HG03135 (cell line): ENCODE results near the gene MOGAT3.
"Not testable (repeated sequence)": the region's sequence is repeated elsewhere in the genome, so short reads cannot be mapped to it uniquely, and the experiment has no call there.

Experiments
- ATAC-seq: cut with Tn5 transposase; IDR thresholded peaks from one replicate; pipeline ENCODE4 v1.9.1; 2021; ENCODE audit warnings: mild to moderate bottlenecking, moderate library complexity; ENCODE audit not compliant: unreplicated experiment

Gene MOGAT3

DNA sequence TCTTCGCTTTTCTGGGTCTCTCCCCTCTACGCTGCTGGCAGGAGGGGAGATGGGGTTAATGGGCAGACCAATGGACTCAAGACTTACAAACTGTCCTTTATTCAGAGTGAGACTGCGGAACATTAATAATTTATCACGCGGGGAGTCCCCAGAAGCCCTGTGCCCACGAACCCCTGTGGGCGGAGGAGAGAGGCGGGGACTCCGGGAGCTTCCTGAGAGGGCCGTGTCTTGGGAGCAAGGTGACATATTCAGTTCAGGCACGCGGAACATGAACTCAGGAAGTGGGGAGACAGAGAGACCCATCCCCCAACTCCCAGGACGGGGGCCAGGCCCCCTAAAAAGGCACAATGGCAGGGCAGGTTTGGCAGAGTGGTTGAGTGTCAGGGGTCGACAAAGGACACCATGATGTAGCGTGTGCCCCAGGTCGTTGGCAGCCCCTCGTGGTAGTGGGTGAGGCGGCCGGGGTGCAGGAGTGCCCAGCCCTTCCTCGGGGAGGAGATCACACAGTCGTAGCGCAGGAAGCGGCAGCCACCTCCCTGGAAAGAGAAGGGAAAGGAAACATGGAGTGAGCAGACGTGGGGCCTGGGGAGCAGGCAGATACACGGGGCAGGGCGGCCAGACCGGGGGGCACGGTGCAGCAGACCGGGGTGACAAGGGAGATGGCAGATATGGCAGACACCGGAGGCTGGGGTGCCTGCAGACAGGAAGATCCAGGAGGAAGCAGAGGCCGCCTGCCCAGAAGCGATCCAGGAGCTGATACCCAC, 5.2 kb upstream of the MOGAT3 start:
- ATAC-seq = no peak

DNA sequence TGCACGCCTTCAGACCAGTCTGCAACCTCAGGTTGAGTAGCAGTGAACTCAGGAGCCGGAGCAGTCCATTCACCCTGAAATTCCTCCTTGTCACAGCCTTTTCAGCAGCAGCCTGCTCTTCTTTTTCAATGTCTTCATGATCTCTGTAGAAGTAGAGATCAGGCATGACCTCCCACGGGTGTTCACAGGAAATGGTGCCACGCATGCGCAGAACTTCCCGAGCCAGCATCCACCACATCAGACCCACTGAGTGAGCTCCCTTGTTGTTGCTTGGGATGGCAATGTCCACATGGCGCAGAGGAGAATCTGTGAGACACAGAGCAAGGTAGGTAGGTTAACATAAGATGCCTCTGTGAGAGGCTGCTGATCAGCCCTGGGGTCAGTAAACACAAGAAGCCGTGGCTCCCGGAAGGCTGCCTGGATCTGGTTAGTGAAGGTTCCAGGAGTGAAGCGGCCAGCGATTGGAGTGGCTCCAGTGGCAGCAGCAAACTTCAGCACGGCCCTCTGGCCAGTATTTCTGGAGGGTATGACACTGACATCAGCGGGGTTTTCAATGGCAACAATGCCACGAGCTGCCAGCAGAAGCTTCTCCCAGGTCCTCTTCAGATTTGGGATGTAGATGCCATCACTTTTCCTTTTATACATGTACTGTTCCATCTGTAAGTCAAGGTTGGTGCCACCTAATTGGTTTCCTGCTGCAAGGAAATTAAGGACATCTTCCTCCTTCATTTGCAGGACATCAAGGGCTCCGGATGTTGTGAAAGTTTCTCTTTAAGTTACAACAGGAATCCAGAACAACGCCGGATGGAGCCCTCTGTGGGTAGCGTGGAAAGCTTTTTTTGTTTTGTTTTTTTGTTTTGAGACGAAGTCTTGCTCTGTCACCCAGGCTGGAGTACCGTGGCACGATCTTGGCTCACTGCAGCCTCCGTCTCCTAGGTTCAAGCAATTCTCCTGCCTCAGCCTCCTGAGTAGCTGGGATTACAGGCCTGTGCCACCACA, 3.2 kb upstream of the MOGAT3 start:
- ATAC-seq = not testable (repeated sequence)

DNA sequence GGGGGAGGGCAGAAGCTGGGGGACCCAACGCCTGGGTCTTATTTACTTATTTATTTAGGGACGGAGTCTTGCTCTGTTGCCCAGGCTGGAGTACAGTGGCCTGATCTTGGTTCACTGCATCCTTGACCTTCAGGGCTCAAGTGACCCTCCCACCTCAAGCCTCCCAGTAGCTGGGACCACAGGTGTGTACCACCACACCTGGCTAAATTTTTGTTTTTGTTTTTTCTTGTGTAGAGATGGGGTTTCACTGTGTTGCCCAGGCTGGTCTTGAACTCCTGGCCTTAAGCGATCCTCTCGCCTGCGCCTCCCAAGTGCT, 1.7 kb upstream of the MOGAT3 start:
- ATAC-seq = no peak

DNA sequence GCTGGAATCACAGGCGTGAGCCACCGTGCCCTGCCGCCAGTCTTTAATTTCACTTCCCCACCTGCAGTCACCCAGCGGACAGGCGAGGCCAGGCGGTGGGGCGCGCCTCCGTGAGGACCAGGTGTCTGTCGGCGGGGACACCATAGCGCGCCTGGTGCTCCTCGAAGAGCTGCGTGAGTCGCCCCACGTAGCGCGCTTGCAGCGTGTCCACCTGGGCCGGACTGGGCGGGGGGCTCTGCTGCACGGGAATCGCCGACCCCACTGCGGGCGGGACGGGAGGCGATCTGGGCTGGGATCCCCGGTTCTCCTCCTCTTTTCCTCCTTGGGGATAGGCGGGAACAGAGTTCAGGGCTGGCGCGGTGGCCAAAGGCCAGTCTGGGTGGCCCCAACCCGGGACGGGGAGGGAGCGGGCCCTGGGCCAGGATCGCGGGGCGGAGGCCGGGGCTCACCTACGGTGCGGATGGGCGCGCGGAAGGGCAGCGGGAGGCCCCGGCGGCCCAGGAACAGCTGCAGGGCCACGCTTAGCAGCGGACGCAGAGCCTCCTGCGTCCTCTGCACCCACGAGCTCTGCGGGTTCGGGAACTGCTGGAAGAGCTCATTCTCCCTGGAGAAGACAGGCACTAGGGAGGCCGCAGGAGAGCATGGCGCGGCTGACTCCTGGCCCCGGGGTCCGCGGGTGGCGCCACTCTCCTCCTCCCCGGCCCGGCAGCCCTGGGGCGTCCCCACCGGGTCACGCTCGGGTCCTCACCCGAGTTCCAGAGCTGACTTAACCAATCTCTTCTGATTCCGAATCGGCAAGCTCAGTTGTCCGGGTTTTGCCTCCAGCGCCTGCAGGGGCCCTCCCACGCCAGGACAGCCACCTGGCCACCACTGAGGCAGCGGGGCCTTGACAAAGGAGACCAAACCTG, 1.1 kb upstream of the MOGAT3 start:
- no peak for ATAC-seq

DNA sequence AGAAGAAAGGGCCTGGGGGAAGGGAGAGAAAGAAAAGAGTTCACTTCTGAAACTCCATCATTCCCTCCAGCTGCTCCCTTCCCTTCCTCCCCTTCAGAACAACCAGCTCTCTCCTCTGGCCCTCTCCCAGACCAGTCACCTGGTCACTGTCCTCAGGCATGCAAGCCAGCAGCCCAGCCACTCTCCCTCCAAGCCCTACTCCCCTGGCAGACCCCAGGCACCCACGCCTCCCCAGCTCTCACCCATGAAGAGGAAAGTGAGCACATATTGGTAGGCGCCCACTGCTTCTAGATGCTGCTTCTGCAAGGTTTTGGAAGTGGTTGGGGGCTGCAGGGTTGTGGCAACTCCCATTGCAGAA, 353 bp downstream of the MOGAT3 start:
- no peak for ATAC-seq

DNA sequence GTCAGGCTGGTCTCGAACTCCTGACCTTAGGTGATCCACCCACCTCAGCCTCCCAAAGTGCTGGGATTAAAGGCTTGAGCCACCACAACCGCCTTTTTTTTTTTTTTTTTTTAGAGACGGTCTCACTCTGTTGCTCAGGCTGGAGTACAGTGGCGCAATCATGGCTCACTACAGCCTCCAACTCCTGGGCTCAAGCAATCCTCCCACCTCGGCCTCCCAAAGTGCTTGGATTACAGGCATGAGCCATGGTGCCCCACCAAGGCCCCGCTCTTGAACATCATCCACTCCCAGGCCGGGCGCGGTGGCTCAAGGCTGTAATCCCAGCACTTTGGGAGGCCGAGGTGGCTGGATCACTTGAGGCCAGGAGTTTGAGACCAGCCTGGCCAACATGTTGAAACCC, 1.3 kb downstream of the MOGAT3 start:
- not testable (repeated sequence) for ATAC-seq

DNA sequence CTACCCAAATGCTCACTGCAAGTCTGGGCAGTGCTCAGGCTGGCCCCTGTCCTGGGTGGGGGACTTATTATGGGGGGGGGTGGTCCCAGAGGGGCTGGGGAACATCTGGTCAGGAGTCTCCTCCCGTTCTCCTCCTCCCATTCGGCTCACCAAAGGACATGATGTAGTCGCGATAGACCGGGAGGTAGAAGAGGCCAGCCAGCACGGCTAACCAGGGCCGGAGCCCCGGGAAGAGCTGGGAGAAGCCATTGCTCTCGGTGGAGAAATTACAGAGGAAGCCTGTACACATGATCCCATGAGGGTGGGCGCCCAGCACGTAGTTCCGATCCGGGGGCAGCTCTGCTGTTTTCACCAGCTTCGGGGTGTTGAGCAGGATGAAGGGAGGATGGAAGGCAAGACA, 2.4 kb downstream of the MOGAT3 start:
- no peak for ATAC-seq

DNA sequence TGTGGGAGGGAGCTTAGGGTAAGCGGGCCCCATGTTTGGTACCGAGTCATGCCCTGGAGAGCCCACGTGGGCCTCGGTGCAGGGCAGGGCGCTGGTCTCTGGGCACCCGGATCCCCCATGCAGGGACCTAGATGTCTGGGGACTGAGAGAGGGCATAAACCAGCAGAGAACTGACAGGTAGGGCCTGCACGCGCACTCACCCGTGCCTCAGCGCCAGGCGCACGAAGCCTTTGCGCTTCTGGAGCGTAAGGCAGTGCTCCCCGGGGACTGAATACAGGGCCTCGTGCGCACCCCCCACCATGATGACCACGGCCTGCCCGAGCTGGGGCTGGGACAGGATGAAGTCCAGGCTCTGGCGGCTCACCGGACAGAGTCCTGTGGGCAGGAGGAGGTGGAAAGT, 2.8 kb downstream of the MOGAT3 start:
- no peak for ATAC-seq

DNA sequence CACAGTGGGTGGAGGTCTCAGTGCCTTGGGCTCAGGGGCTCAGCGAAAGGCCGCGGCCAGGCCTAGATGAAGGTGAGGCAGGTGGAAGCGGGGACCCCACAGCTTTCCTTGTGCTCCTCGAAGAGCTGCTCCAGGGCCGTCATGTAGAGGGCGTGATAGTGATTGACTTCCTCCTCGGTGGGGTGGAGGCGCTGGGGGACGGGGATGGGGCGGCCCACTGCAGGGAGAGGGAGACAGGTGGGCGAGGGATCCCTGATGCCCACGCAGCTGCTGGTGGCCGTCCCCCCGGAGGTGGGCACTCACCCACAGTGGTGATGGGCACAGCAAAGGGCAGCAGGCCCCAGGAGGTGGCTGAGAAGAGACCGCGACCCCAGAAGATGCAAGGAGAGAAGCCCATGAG, 5.0 kb downstream of the MOGAT3 start:
- no peak for ATAC-seq

DNA sequence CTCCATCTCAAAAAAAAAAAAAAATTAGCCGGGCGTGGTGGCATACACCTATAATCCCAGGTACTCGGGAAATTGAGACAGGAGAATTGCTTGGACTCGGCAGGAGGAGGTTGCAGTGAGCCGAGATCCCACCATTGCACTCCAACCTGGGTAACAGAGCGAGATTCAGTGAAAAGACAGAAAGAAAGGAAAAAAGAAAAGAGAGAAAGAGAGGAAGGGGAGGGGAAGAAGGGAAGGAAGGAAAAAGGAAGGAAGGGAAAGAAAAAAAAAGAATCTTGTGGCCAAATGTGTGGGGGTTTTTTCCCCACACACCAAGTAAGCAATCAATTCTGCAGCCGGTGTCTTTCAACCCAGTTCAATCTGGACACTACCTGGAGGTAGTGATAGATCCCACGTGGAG, 11.7 kb downstream of the MOGAT3 start:
- ATAC-seq = no peak

DNA sequence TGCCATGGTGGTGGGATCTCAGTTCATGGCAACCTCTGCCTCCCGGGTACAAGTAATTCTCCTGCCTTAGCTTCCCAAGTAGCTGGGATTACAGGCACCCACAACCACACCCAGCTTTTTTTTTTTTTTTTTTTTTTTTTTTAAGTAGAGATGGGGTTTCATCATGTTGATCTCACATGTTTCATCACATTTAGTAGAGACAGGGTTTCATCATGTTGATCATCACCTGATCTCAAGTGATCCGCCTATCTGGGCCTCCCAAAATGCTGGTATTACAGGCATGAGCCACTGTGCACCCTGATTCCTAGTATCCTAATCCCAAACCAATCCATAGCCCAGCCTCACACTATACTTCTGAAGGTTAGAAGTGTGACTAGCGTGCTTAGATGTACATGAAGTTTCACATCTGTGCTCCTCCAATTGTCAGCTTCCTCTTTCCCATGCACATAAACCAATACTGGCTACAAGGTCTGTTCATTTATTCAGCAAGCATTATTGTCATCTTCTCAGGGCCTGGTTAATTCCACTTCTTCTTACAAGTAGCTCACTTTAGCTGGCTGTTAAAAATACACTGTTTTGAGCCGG, 13.9 kb downstream of the MOGAT3 start:
- no peak for ATAC-seq

DNA sequence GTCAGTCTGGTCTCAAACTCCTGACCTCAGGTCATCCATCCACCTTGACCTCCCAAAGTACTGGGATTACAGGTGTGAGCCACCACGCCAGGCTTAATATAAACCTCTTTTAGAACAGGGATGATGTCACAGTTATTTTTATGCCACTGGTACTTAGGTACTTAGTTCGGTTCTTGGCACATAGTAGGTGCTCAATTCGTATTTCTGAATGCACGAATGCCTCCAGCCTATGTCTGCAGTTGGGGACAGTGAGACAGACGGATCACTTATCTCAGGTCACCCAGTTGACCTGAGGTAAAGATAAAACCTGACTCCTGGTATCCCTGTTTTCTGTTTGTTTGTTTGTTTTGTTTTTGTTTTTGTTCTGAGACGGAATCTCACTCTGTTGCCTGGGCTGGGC, 14.6 kb downstream of the MOGAT3 start:
- no peak for ATAC-seq

DNA sequence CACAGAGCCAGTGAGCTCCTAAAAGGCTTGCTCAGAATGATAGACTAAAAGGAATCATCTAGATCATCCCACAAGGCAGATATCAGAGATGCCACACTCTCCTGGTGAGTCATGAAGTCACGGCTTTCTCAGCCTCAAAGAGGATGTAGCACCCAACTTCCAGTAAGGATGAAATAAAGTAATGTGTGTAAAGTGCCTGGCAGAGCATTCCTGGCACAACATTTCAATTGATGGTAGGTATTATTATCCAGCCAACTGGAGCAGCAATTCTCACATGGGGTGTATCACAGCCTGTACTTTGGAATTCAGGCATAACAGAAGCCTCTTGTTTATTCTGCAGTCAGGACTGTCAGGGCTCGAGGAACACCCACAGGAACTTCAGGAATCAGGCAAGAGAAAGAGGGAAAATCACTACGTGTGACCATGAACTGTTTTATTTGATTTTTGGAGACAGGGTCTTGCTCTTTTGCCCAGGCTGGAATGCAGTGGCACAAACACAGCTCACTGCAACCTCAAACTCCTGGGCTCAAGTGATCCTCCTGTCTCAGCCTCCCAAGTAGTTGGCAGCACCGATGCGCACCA, 15.5 kb downstream of the MOGAT3 start:
- no peak for ATAC-seq

DNA sequence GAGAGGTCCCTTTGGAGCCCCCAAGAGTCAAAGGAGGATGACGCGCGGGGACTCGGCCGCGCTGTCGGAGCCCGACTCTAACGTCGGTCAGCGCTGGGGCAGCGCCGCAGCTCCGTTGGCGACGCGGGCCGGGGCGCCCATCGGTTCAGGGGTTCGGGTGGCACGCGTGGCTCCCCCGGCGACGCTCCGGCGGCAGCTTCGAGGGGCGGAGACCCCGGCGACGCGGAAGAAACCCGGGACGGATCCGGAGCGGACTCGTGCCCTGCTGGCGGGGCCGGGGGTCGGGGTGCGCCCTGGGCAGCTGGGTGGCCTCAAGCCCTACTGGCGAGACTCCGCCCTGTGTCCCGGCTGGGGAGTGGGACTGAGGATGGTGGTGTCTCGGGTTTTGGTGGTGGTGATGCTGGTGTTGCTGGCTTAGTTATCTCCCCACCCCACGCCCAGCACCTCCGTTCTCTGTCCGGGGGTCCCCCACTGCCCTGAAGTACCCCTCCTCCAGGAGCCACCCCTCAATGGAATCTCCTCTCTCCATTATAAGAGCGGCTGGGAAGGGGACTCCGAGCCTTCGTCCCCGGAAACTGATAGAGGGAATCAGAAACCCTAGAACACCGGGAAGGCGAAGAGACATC, 20.6 kb downstream of the MOGAT3 start, which contains the start of gene NAT16:
TSS of gene NAT16 (minus strand) at position 164 of the 626 bp plus-strand sequence. CDS start 5,486 bp downstream, outside the sequence.
- no peak for ATAC-seq

DNA sequence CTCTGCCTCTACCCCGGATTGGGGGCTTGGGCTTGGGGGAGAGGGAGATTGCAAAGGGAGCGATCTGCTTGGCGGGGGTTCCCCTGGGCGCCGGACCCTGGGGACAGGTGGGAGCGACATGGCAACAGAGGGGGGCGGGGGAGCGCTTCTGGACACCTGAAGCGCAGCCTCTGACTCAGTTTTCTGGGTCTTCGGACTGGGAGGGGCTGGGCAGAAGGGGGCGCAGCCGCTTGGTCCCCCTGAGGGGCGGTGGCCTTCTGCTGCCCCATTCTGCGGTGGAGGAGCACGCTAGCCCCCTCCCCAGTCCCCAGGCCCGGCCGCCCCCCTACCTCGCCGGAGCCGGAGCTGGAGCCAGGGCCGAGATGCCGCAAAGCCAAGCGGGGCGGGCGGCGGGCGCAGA, 21.1 kb downstream of the MOGAT3 start:
- ATAC-seq = no peak

DNA sequence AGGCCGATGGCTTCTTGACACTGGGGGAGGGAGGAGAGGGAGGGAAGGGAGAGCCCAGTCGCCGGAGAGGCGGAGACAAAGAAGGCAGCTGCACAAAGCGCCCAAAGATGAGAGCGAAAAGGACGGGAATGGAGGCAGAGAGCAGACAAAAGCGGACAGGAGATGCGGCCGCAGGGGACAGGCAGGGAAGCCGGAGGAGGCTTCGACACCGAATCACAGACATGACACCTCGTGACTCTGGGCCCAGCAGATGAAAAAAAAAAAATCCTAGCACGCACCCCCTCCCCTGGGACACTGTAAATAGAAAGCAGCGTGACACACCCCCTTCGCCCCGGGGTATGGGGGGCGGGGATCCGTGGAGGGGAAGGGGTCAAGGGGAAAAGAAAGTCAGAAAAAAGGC, 21.7 kb downstream of the MOGAT3 start:
- ATAC-seq = no peak

DNA sequence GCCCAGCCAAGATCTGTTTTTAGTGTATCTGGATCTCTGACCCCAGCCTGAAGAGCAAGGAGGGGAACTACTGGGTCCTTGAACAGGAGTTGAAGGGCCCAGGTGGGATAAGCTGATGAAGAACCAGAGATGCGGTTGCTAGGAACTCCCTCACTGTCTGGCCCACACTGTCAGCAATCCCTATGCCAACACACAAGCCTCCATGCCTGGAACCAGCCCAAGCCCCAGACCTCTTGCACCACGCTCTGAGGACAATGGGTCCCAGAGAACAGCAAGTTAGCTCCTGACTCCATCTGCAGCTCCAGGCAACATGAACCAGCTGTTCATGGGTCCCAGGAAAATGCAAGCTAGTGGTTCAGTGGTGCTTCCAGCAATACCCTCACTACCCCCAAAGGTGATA, 23.2 kb downstream of the MOGAT3 start:
- no peak for ATAC-seq

DNA sequence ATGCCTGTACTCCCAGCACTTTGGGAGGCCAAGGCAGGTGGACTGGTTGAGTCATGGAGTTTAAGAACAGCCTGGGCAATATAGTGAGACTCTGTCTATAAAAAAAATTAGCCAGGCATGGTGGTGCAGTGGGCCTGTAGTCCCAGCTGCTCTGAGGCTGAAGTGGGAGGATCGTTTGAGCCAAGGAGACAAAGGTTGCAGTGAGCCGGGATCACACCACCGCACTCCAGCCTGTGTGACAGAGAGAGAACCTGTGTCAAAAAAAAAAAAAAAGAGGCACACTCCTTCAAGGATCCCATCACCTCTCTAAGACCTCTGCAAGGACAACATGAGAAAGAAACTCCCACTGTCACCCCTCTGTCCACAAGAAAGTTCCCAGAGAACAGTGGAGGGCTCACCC, 25.2 kb downstream of the MOGAT3 start:
- no peak for ATAC-seq

DNA sequence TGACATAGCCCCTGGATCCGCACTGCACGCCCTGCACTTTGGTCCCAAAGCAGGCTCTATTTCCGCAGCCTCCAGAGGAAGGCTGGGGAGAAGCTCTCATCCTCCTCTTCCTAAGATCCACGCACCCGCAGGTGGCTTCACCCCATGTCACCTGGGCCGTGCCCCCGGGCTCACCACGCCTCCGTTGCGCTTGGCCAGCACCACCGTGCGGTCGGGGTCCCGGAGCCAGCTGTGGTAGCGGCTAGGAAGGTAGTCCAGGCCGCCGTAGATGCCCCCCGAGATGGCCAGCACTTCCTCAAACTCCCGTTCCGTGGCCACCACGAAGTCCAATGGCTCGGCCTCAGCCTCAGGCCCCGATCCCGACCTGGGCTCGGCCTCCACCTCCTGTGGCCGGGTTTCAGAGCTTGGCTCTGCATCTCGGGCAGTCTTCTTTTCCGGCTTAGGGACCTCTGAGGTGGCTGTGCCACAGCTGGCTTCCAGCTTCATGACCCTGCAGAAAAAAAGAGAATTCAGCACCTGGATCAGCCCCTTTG, 26.4 kb downstream of the MOGAT3 start:
- no peak for ATAC-seq
